Measurements from ENCODE around the gene ACTG1.
A peak's percentile ranks its signal among the peaks of the same experiment; 100 is the strongest.
"Not testable (repeated sequence)": the region's sequence is repeated elsewhere in the genome, so short reads cannot be mapped to it uniquely, and the experiment has no call there.

ACTG1 gene

DNA sequence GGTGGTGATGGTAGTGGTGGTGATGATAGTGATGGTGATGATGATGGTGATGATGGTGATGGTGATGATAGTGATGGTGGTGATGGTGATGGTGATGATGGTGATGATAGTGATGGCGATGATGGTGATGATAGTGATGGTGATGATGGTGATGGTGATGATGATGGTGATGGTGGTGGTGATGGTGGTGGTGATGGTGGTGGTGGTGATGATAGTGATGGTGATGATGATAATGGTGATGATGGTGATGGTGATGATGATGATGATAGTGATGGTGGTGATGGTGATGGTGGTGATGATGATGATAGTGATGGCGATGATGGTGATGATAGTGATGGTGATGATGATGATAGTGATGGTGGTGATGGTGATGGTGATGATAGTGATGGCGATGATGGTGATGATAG is 19.4 kb upstream of the ACTG1 start:
- not testable (repeated sequence) for DNase-seq

DNA sequence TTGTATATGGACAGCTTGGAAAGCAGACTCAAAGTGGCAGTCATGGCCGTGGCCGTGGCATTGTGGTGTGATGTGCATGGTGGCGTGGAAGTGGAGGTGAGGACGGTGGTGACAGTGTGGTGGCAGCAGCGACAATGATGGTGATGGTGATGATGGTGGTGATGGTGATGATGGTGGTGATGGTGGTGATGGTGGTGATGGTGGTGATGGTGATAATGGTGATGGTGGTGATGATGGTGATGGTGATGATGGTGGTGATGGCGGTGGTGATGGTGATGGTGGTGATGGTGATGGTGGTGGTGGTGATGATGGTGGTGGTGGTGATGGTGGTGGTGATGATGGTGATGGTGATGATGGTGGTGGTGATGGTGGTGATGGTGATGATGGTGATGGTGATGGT is 18.4 kb upstream of the ACTG1 start:
- DNase-seq: not testable (repeated sequence)

DNA sequence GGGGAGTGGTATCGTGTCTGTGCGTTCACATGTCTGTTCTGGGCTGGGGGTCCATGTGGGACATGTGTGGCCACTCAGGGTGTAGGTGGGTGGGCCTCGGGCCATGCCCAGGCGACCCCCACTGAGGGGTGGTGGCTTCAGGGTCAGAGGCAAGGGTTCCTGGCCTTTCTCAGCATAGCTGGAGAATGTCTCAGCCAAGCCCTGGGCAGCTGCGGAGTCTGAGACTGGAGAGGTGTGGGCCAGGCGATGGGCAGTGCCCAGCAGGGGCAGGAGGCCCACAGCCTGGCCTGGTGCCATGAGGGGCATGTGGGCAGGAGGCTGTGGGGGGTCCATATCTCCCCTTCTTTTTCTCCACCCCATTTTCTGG is 16.8 kb upstream of the ACTG1 start:
- no peak for DNase-seq

DNA sequence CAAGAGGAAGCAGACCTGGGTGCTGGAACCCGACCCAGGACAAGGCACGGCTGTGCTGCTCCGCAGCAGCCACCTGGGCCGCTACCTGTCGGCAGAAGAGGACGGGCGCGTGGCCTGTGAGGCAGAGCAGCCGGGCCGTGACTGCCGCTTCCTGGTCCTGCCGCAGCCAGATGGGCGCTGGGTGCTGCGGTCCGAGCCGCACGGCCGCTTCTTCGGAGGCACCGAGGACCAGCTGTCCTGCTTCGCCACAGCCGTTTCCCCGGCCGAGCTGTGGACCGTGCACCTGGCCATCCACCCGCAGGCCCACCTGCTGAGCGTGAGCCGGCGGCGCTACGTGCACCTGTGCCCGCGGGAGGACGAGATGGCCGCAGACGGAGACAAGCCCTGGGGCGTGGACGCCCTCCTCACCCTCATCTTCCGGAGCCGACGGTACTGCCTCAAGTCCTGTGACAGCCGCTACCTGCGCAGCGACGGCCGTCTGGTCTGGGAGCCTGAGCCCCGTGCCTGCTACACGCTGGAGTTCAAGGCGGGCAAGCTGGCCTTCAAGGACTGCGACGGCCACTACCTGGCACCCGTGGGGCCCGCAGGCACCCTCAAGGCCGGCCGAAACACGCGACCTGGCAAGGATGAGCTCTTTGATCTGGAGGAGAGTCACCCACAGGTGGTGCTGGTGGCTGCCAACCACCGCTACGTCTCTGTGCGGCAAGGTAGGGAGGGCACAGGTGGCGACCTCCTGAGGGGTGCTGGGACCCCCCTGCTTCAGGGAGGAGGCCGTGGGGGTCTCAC is 16.2 kb upstream of the ACTG1 start:
- DNase-seq: peak; percentile 72

DNA sequence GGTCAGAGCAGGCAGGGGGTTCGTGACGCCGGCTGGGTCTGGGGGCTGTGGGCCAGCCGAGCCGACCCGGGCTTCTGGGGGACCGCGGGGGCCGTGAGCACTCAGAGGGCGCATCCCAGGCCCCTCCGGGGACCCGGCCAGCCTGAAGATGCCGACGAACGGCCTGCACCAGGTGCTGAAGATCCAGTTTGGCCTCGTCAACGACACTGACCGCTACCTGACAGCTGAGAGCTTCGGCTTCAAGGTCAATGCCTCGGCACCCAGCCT is 15.7 kb upstream of the ACTG1 start:
- no peak for DNase-seq

DNA sequence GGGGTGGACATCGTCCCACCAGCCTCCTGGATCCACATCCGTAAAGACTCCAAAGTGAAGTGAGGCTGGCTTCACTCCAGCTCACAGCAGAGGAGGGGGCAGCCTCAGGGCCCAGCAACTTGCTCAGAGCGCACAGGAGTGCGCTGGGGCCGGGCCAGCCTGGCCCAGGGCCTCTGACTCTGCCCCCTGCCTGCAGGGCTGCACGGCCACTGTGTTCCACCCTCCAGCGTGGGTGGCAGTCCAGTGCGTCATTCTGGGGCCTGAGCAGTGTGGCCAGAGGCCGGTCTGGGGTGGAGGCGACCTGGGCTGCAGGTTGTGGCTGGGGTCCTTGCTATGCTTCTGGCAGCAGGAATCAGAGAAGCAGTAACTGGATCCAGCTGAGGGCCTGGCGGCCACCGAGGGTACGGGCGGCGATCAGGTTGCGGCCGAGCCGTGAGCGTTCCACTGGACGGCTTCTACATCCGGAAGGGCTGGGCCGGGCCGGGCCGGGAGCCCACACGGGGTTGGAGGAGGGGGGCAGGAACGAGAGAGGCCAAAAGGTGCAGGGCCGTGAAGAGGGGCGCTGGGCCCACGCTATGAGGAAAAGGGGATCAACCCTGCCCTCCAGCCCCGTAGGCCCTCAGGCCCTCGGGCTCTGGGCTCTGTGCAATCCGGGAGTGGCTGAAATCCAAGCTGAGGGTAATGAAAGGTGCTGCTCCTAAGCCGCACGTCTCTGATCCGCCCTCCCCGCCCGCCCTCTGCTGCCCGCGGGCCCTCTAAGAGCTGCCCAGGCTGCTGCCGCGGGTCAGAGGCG is 15.2 kb upstream of the ACTG1 start, which contains the start of gene FSCN2:
TSS of gene FSCN2 (plus strand) at position 787 of the 793 bp plus-strand sequence. CDS start 155 bp downstream, outside the sequence.
- DNase-seq: no peak

DNA sequence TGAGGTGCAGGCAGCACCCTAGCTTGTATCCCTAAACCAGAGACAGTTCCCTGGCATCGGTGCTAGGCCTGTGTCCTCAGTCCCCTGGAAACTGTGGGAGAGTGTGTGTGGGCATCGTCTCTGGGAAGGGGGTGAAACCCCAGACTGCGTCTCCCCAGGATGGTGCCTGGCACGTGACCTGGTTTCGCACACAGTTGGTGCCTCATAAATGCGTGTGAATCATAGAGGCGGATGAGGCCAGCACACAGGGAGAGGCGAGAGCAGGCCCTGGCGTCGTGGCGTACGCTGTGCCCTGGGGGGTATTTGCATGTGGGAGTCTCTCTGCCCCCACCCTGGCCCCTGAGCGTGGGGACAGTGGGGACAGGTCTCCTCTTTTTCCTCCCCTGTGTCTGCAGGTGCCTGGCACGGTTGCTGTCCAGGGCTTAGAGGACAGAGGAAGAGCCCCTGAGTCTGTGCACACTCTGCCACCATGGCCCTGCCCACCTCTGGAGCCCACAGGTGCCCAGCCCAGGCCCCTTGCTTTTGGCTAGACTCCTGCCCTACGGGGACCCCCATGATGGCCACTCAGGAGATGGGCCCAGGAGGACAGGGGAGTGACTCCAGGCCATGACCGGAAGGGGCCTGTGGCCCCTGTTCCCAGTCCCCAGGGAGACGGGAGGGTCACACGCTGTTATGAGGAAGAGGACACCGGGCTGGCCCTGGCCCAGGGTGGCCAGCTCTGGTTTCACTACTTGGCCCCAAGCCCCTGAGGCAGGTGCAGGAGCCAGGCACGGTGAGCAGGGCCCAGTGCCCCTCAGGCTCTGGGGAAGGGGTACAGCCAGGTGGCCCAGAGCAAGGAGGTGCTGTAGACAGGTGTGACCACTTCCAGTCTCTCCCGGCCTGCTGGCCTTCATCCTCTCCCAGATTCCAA is 14.3 kb upstream of the ACTG1 start:
- no peak for DNase-seq

DNA sequence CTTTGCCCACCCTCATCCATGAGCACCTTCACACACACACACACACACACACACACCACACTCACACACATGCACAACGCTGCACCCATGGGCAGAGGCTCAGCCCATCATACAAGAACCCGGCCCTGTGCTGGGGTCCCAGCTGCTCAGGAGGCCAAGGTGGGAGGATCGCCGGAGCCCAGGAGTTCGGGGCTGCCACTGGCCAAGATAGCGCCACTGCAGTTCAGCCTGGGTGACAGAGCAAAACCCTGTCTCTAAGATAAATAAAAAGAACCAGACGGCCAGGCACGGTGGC is 12.2 kb upstream of the ACTG1 start:
- no peak for DNase-seq

DNA sequence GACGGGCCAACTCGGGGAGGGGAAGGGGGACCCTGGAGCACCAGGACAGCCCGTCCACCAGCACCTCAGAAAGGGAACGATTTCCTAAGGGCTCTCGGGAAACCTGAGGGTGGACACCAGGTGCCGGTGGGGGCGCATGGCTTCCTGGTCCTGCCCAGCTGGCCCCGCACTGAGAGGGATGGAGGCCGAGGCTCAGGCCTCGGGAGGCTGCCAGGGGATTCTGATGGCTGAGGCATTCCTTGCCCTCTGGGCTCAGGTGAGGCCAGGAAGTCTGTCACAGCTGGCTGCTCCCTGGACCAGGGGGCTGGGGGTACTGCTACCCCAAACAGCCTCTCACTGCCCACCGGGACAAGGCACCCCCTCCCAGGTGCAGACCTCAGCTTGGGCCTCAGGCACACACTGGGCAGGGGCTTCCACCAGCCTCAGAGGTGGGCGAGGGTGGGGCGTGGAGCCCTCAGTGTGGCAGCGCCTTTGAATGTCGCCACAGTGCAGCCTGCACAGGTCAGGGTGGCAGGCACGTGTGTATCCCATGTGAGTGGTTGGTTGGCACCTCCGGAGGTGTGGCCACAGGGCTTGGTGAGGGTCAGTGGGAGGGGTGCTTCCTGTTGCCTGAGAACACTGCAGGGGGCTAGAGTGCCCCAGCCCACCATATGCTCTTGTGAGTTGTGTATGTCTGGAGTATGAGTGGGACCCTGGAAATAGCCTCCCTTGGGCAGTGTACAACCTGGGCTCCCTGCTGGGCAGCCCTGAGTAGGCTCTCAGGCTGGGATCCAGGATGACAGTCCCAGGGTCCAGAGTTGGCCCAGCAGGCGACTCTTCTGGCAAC is 11.7 kb upstream of the ACTG1 start:
- peak; percentile 40 for DNase-seq

DNA sequence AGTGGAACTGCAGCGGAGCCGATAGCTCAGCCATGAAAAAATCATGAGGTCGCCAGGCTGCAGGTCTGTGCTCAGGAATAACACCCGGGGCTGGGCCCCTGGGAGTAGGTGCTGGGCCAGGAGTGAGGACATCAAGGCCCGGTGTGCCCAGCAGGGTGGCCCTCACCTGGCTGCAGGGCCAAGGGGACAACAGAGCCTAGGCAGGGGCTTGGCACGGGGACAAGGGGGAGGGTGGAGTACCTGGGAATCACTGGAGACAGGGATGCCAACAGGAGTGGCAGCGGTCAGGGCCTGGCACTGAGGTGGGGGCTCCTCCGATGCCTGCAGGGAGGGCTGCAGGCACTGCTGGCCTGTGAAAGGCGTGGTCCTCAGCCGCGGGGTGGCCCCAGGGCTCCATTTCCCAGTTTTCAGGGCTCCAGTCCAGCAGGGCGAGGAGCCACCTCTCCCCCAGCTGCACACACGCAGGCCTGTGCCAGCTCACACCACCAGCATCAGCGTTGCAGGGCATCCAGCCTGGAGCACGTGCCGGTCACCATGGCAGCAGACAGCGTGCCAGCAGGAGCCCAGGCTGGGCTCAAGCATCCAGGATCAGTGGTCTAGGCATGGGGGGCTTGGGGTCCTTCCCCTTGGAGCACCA is 10.9 kb upstream of the ACTG1 start:
- peak; percentile 88 for DNase-seq

DNA sequence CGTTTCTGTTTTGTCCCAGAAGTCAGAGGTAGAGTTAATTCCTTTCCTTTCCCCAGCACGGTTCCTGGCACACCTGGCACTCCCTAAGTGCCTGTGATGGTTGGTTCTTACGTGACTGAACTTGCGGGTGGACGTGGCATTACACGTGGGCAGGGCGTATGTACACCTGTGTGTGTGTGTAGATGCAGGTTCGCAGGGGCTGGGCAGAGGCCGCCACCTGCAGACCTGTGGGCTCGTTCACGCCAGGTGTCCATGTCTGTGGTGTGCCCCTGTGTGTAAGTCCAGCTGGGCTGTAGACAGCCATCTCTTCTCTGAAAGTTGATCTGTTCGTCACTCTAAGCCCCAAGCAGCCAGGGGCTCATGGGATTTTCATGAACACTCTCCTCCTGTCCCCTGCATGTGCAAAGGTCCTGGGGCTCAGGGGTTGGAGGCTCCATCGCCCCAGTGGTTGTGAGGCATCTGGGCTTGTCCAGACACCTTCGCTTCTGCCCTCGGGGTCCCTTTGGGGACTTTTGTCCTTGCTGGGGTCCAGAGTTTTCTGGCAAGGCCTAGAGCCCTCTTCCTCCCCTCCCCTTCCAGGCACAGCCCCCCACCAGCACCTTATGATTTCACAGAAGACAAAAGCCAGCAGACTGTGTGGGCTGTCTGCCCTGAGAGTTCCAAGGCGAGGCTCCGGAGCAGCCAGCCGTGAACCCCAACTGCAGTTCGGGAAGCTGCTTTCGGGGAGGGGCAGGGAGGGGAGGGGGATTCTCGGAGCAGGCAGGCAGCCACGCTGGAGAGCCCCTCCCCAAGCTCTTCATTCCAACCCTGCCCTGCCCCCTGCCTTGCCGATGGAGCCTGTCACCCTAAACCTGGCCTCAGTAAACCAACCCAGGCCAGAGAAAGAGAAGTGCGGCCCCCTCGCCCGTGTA is 10.1 kb upstream of the ACTG1 start:
- DNase-seq: no peak

DNA sequence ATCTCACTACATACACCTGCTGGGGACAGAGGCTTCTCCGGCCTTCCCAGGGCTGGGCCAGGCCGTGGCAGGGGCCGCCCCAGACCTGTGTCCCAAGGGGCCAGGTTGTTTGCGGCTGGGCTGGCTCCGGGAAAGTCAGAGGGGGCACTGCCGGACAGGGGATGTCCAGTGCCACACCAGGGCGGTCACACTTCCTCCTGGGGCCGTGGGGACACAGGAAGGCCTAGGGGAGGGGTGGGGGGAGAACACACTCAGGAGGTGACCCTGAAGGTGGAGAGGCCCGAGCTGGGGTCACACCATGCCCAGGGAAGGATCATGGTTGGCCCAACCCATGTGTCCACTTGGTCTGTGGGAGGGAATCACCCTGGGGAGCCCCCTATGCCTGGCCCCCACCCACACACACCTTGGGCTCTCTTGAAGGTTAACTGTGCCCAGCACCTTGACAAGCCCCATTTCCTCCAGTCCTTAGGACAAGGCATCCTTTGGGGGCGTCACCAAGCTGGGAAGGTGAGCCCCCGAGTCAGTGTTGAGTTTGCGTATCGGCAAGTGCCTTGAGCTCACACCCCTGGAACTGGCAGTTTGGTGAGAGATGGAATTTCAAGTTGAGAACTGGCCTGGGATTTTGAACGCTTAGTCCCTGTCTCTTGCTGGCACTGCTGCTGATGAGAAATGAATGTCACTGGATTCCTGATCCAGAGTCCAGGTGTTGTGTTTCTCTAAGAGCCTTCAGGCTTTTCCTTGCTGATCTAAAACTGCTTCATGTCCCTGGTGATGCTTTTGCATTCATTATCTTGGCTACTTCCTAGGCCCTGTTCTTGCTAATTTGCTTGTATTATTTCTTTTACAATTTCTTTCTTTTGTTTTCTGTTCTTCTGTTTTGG is 7.7 kb upstream of the ACTG1 start:
- no peak for DNase-seq

DNA sequence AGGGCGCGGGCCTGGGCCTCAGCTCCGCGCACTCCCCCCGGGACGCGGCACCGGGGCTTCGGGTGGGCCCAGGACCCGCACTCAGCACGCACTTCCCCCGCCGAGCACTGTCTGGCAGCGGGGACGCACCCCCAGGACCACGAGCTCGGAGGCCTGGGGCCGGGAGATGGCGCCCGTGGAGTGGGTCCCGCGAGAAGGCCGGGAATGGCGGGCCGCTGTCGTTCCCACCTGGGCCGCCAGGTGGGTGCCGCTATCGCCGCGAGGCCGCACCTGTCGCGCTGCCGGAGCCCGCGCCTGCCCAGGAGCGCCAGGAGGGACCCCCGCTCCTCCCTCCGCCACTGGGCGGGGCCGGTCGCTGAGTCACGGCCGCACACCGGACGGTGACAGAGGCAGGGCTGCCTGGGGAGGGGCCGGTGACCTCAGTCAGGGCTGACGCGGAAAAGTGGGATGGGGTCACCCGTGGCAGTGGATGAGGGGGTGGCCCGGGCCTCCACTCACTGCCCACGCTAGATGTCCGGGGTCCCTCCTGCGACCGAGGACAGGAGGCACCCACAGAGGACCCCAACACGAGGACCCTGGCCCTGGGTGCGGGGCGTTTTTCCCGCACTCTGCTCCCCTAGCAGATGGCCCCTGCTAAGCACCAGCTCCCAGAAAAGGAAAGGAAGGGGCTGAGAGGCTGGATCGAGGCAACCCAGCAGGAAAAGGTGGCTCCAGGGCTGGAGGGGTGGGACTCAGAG is 6.9 kb upstream of the ACTG1 start:
- DNase-seq: peak; percentile 75

DNA sequence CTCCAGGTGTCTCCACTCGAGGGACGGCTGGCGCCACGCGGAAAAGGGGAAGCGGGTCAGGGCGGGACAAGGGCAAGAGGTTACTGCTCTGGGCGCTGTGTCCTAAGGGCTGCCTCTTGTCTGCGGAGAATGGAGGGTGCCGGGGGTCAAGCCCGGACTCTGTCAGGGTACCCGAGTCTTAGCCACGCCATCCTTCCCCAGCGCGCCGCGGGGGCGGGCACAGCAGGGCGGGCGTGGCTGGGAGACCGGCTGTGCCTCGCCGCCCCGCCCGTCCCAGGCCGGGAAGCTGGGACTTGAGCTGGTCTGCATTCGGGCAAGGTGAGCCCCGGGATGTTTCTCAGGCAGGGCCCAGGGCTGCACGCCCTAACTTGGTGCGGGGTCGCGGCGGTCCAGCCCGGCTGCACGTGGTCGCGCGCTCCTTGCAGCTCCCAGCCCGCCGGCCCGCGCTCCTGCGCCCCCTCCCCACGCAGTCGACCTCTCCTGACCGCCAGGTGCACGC is 6.2 kb upstream of the ACTG1 start:
- DNase-seq: peak; percentile 51

DNA sequence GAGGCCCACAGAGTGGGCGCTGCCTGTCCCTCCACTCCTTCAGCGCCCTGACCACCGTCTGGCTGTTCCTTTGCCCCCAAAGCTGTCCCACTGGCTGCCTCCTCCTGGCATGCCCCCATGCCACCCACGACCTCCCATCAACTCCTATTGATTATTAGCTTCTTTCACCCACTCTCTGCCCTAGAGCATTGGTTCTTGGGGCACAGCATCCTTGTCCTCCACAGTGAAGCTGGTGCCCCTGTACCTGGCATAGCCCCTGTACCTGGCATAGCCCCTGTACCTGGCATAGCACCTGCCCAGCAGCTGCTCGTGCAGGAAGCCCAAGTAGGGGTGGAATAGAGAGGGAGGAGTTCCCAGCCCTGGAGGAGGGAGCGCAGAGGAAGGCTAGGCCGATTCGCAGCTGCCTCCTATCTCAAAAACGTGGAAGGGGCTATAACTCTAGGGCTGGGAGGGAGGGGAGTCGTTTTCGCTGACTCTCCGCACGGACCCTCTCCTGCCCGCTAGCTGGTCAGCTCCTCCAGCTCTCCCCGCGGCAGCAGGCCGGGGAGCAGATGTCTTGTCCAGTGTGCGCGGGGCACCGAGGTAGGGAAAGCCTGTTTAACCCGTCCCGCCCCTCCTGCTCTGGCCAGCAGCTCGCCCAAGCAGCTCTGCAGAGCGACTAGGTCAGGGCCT is 5.7 kb upstream of the ACTG1 start:
- DNase-seq: peak; percentile 54

DNA sequence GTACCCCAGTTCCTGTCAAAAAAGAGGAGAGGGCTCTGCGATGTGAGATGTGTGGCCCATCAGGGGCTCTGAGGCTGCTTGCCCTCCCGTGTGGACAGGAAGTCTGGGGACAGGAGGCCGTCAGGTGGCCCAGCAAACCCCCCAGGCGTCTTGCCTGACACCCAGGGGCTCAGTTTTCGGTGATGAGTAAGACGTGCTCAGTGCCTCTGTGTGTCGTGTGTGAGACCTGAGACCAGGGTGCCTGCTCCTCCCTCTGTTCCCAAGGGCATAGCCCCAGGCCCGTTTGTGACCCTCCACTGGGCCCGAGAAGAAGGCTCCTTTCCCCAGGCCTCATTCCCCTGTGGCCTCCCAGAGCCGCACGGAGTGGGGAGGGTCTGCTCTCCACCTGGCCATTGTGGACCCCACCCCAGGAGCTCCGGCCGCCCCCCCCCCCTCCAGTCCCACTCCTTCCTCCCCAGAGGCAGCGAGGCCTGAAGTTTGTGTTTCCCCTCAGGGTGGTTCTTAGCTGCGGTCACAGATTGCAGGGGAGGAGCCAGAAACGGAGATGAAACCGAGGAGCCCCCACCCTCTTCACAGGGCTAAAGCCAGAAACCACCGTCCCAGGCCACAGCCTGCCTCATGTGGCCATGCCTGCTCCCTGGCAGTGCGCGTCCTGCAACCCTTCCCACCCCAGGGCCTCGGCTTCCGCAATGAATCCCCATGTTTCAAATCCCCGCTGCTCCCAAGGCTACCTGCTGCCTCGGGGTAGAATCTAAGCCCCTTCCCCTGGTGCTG is 4.9 kb upstream of the ACTG1 start:
- DNase-seq: no peak

DNA sequence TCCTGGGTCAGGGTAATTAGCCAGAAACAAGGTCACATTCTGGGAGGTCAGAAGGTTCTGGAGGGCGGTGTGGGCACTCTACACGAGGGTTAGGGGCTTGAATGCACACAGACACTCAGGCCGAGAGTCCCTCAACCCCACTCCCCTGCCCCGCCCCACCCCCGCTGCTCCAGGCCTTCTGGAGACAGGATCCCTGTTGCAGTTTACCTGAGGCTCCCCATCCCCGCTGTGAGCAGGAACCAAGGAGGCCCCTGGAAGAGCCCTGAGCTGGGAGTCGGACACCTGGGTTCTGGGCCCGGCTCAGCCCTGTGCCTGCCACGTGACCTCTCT is 4.4 kb upstream of the ACTG1 start:
- DNase-seq: no peak

DNA sequence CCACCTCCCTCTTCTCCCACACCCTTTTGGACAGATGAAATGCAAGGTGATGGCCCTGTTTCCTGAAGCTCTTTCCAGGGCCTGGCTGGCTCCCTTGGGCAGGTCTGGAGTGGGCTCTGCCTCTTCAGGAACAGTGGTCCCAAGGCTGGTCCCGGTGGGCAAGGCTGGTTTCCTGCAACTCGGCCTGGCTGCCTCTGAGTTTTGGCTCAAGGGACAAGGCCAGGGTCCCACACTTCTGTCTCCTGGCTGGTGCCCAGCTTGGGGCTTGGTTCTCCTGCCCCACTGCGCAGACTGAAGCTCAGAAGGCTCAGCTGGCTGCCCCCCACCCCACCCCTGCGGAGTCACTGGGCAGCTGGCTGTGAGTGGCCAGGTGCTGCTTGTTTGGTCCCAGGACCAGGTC is 3.8 kb upstream of the ACTG1 start:
- DNase-seq: no peak
